ENCODE data around the gene PRRC2A. TPM values are rescaled to one million over a fixed set of nuclear protein-coding genes. Genes with fewer than 3 reads are reported as not detected.

PRRC2A gene
- total and polyA plus RNA-seq, 2 experiments from 2014 or later, result 42.5 to 46.0 TPM

DNA sequence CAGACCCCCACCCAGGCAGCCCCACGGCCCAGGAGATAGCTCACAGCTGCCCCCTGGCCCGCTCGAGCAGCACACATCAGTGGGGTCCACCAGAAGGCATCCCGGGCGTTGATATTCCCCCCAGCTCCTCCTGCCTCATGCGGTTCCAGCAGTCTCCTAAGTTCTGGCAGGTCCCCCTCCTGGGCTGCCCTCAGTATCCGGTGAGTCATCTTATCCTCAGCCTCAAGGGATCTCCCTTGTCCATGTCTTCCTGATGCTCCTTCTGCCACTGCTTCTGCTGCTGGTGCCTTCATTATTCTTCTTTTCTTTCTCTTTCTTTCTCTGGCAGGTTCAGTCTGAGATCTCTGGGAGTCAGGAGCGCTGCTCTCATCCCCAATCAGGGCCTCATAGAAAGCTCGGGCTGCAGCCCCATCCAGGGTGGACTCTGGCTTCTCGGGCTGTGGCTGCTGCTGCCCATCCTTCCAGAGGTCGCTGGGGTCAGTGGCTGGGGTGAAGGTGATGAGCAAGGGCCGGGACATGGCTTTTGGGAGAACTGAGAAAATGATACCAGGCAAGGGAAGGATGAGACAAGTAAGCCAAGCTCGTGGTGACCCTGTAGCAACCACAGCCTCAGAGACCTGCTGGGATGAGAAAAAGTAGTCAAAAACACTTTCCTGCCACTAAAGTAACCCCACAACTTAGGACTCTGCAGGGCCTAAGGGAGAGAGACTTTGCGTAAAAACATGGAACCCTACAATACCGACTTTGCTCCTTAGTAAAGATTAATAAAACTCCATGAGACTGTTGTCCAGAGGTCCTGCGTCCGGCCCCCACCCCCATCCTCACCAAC lies 43.7 kb downstream of the PRRC2A start:
- Histone ChIP-seq H3K9ac (peak overlapping the region; percentile 93), H3K79me2 (ENCODE audit: insufficient read depth) (peaks cover 82% of the 10 kb centered on the region), H2AFZ (peak overlapping the region; percentile 71), H3K27ac (peak overlapping the region; percentile 87), H3K9me2 (ENCODE audit: insufficient read depth) (no peaks in the 10 kb centered on the region), H3K27me3 (replicated peaks; ENCODE audit: insufficient read depth) (no peaks in the 10 kb centered on the region), H3K4me2 (ENCODE audit: unreplicated experiment) (peak overlapping the region; percentile 93), H3K9me3 (ENCODE audit: low read depth) (no peaks in the 10 kb centered on the region), H3K36me3 (ENCODE audit: low read depth) (peaks cover 9% of the 10 kb centered on the region), H4K20me1 (ENCODE audit: insufficient read depth) (no peaks in the 10 kb centered on the region), H3K4me1 (ENCODE audit: insufficient read depth) (peaks cover 24% of the 10 kb centered on the region), H3F3A (ENCODE audit: insufficient read depth) (peaks cover 38% of the 10 kb centered on the region), H3K4me3 (peak overlapping the region; percentile 89)
- WGBS, 2 experiments (ENCODE audit: low coverage in 1 of 2, low lambda C conversion rate in 2 of 2, missing lambda C conversion rate in 2 of 2), result 1 to 2% methylated on average over 13 to 17 of the region's 17 CpGs
- in situ Hi-C loops (cut with MboI), result no loop called here
- DNase-seq, result peak; percentile 90
- no peak for TF ChIP-seq EZH2 (IDR thresholded peaks at IDR 0.05; ENCODE audit: insufficient read depth, poor library complexity, severe bottlenecking)
- TF ChIP-seq EZH2phosphoT487 (IDR thresholded peaks at IDR 0.05; ENCODE audit: insufficient read depth, low read depth), result no peak

DNA sequence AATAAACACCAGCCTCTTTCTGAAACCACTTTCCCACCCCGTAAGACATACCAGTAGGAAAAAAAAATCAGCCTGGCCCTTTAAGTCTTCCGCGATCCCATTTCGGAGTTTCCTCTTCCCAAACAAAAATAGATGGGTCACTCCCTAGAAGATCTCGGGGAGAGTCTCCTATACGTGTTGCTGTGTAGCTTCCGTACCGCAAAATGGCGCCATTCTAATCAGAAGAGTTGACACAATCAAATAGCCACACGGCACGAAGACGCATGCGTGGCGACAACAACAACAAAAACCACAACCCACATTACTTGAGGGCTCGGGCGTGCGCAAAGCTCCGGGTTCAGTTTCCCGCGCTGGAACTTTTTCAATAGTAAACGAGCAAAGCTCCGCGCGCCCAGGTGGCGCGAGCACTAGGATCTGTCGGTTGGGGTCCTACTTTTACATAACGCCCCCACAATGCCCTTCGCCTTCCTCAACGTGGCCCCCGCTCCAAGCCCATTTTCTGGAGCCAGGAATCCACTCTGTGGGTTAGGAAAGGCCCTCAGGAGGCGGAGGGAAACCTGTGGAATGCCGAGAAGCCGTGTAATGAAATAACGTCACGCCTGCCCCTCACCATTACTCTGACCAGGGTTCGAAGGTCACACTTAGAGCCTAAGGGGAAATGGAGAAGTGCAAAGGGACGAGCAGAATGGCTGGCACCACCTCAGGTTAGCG lies 44.4 kb downstream of the PRRC2A start, which contains the start of gene GPANK1:
GPANK1 (minus strand) TSS at position 208 of the 711 bp plus-strand sequence. CDS start 519 bp downstream, outside the sequence.
- WGBS, 2 experiments (ENCODE audit: low coverage in 1 of 2, low lambda C conversion rate in 2 of 2, missing lambda C conversion rate in 2 of 2), result 1% methylated on average over 39 of the region's 39 CpGs
- peak within 1 kb of the TSS; percentile 87 for H3K27ac ChIP-seq
- H3K79me2 ChIP-seq (ENCODE audit: insufficient read depth), result peaks cover 82% of the 10 kb centered on the region

DNA sequence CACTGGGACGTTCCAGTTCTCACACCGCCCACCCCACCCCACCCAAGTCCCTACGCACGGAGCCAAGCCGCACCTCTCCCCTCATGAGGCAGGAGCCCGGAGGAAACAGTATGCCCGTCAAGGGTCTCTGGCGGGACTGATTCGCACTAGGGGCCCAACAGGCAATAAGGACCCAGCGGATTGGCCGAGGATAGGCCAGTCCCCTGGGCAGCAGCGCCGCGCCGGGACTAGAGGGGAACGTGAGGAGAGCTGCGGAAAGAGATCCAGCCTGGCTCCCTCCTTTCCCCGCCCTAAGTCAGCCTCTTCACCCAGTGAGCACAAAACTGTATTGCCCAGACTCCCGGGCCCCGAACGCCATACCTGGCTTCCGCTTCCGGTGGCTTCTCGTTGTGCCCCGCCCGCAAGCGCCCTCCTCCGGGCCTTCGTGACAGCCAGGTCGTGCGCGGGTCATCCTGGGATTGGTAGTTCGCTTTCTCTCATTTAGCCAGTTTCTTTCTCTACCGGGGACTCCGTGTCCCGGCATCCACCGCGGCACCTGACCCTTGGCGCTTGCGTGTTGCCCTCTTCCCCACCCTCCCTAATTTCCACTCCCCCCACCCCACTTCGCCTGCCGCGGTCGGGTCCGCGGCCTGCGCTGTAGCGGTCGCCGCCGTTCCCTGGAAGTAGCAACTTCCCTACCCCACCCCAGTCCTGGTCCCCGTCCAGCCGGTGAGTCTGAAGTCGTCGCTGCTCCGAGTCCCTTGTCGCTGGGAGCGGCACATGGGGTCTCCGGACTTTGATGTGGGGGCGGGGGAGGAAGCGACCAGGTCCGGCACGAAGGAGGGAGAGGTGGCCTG lies 45.2 kb downstream of the PRRC2A start, which contains the start of gene CSNK2B:
CSNK2B (plus strand) TSS at position 580 of the 836 bp plus-strand sequence. CDS start 752 bp downstream, outside the sequence.
- peak; percentile 99 for DNase-seq
- no peaks in the 10 kb centered on the region for H3K9me3 ChIP-seq (ENCODE audit: low read depth)
- H3K27me3 ChIP-seq (replicated peaks; ENCODE audit: insufficient read depth), result no peaks in the 10 kb centered on the region
- in situ Hi-C loops (cut with MboI), result no loop called here
- peak within 1 kb of the TSS; percentile 93 for H3K4me2 ChIP-seq (ENCODE audit: unreplicated experiment)
- H3K79me2 ChIP-seq (ENCODE audit: insufficient read depth), result peaks cover 83% of the 10 kb centered on the region
- no peak for TF ChIP-seq EZH2phosphoT487 (IDR thresholded peaks at IDR 0.05; ENCODE audit: insufficient read depth, low read depth)
- TF ChIP-seq EZH2 (IDR thresholded peaks at IDR 0.05; ENCODE audit: insufficient read depth, poor library complexity, severe bottlenecking), result no peak
- peaks cover 38% of the 10 kb centered on the region for H3F3A ChIP-seq (ENCODE audit: insufficient read depth)
- H3K9me2 ChIP-seq (ENCODE audit: insufficient read depth), result no peaks in the 10 kb centered on the region
- no peaks in the 10 kb centered on the region for H4K20me1 ChIP-seq (ENCODE audit: insufficient read depth)
- H3K27ac ChIP-seq, result peak within 1 kb of the TSS; percentile 87
- peak within 1 kb of the TSS; percentile 93 for H3K9ac ChIP-seq
- H3K4me1 ChIP-seq (ENCODE audit: insufficient read depth), result peaks cover 20% of the 10 kb centered on the region
- peak within 1 kb of the TSS; percentile 71 for H2AFZ ChIP-seq
- peaks cover 21% of the 10 kb centered on the region for H3K36me3 ChIP-seq (ENCODE audit: low read depth)
- H3K4me3 ChIP-seq, result peak within 1 kb of the TSS; percentile 89
- 0 to 1% methylated on average over 37 to 63 of the region's 63 CpGs for WGBS, 2 experiments (ENCODE audit: low coverage in 1 of 2, low lambda C conversion rate in 2 of 2, missing lambda C conversion rate in 2 of 2)

More for the DNA sequence above, 44.4 kb downstream of the PRRC2A start, which contains the start of gene GPANK1:
- peak within 1 kb of the TSS; percentile 93 for H3K9ac ChIP-seq
- peak; percentile 95 for DNase-seq
- no peaks in the 10 kb centered on the region for H3K9me2 ChIP-seq (ENCODE audit: insufficient read depth)
- no peaks in the 10 kb centered on the region for H3K27me3 ChIP-seq (replicated peaks; ENCODE audit: insufficient read depth)
- peak within 1 kb of the TSS; percentile 93 for H3K4me2 ChIP-seq (ENCODE audit: unreplicated experiment)
- in situ Hi-C loops (cut with MboI), result no loop called here
- TF ChIP-seq EZH2 (IDR thresholded peaks at IDR 0.05; ENCODE audit: insufficient read depth, poor library complexity, severe bottlenecking) (no peak), EZH2phosphoT487 (IDR thresholded peaks at IDR 0.05; ENCODE audit: insufficient read depth, low read depth) (no peak)
- peak within 1 kb of the TSS; percentile 89 for H3K4me3 ChIP-seq
- H4K20me1 ChIP-seq (ENCODE audit: insufficient read depth), result no peaks in the 10 kb centered on the region
- peaks cover 38% of the 10 kb centered on the region for H3F3A ChIP-seq (ENCODE audit: insufficient read depth)
- peaks cover 20% of the 10 kb centered on the region for H3K4me1 ChIP-seq (ENCODE audit: insufficient read depth)
- H2AFZ ChIP-seq, result peak within 1 kb of the TSS; percentile 71
- peaks cover 17% of the 10 kb centered on the region for H3K36me3 ChIP-seq (ENCODE audit: low read depth)
- H3K9me3 ChIP-seq (ENCODE audit: low read depth), result no peaks in the 10 kb centered on the region
